Measurements from ENCODE around the gene APOL5.
"Not testable (repeated sequence)": the region's sequence is repeated elsewhere in the genome, so short reads cannot be mapped to it uniquely, and the experiment has no call there.

APOL5 gene

GRCh38 chr22:35711336-35711735 lies 6.3 kb upstream of the APOL5 start:
- no peak for DNase-seq (ENCODE audit: low spot score)

GRCh38 chr22:35712672-35713071 lies 5.0 kb upstream of the APOL5 start:
- DNase-seq (ENCODE audit: low spot score), result no peak

GRCh38 chr22:35719212-35719875 lies 1.7 kb downstream of the APOL5 start:
- no peak for DNase-seq (ENCODE audit: low spot score)

GRCh38 chr22:35721960-35722359 lies 4.3 kb downstream of the APOL5 start:
- no peak for DNase-seq (ENCODE audit: low spot score)

- no peak for DNase-seq (ENCODE audit: low spot score)
These were observed 7.8 kb downstream of the APOL5 start for GRCh38 chr22:35725521-35725920.

GRCh38 chr22:35726398-35726797 lies 8.7 kb downstream of the APOL5 start:
- no peak for DNase-seq (ENCODE audit: low spot score)

GRCh38 chr22:35726933-35727332 lies 9.3 kb downstream of the APOL5 start:
- DNase-seq (ENCODE audit: low spot score), result no peak

- DNase-seq (ENCODE audit: low spot score), result no peak
These were observed 9.8 kb downstream of the APOL5 start for GRCh38 chr22:35727436-35727835.

GRCh38 chr22:35728639-35729308 lies 11.1 kb downstream of the APOL5 start:
- no peak for DNase-seq (ENCODE audit: low spot score)

- DNase-seq (ENCODE audit: low spot score), result no peak
These were observed 11.6 kb downstream of the APOL5 start for GRCh38 chr22:35729309-35729698.

- no peak for DNase-seq (ENCODE audit: low spot score)
These were observed 13.6 kb downstream of the APOL5 start for GRCh38 chr22:35731321-35731720.

- no peak for DNase-seq (ENCODE audit: low spot score)
These were observed 14.4 kb downstream of the APOL5 start for GRCh38 chr22:35732116-35732515.

- DNase-seq (ENCODE audit: low spot score), result no peak
These were observed 15.4 kb downstream of the APOL5 start for GRCh38 chr22:35733036-35733435.

- DNase-seq (ENCODE audit: low spot score), result no peak
These were observed 16.3 kb downstream of the APOL5 start for GRCh38 chr22:35733791-35734516.

- DNase-seq (ENCODE audit: low spot score), result no peak
These were observed 16.8 kb downstream of the APOL5 start for GRCh38 chr22:35734517-35734827.

GRCh38 chr22:35735542-35735941 lies 17.9 kb downstream of the APOL5 start:
- DNase-seq (ENCODE audit: low spot score), result no peak

GRCh38 chr22:35736166-35736565 lies 18.5 kb downstream of the APOL5 start:
- DNase-seq (ENCODE audit: low spot score), result no peak

GRCh38 chr22:35736701-35737100 lies 19.0 kb downstream of the APOL5 start:
- DNase-seq (ENCODE audit: low spot score), result no peak

- DNase-seq (ENCODE audit: low spot score), result not testable (repeated sequence)
These were observed 20.2 kb downstream of the APOL5 start for GRCh38 chr22:35737886-35738285.

- peak; percentile 23 for DNase-seq (ENCODE audit: low spot score)
These were observed 21.6 kb downstream of the APOL5 start for GRCh38 chr22:35739076-35739930.

GRCh38 chr22:35739931-35740380 lies 22.3 kb downstream of the APOL5 start:
- no peak for DNase-seq (ENCODE audit: low spot score)

- no peak for DNase-seq (ENCODE audit: low spot score)
These were observed 22.9 kb downstream of the APOL5 start for GRCh38 chr22:35740616-35741015.

Measured in iPS-NIHi11 (cell line).